HFF-Myc (cell line): ENCODE measurements around the gene C1orf226.

Source experiments
- DNase-seq: peaks from one replicate; pipeline ENCODE4 v3.0.0-alpha.2; 2011; ENCODE audit warnings: low read depth; ENCODE audit errors: extremely low read depth
- H3K4me3 ChIP-seq: replicated peaks from 2 replicates; pipeline ENCODE4 v1.5.1; 2011; ENCODE audit warnings: low read depth, mild to moderate bottlenecking, control low read depth, low read length
- TF ChIP-seq, protein P1 (sequence below): IDR thresholded peaks from 2 replicates; pipeline ENCODE4 v1.5.1; 2012; ENCODE audit warnings: mild to moderate bottlenecking, low read depth, low read length, control low read depth; ENCODE audit errors: missing control alignments

Gene C1orf226

DNA sequence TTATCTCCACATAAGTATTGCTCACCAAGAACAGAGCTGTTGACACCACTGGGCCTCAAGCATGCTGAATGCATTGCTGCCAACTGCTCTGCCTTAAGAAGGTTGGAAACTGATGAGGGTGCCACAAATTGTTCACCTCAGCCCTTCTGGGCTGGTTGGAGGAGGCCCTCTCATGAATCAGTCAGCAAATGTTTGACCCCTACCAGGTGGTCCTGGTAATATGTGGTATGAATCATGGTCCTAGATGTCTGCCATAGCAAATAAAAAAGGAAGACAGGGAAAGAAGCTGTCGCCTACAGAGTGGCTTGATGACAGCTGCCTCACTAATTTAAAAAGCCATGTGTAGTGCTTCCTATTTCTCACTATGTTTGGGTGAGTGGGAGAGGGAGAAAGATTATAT lies 17.0 kb upstream of the C1orf226 start:
- H3K4me3 ChIP-seq: no peak overlapping the region
- no peak for DNase-seq
- TF ChIP-seq, protein P1, sequence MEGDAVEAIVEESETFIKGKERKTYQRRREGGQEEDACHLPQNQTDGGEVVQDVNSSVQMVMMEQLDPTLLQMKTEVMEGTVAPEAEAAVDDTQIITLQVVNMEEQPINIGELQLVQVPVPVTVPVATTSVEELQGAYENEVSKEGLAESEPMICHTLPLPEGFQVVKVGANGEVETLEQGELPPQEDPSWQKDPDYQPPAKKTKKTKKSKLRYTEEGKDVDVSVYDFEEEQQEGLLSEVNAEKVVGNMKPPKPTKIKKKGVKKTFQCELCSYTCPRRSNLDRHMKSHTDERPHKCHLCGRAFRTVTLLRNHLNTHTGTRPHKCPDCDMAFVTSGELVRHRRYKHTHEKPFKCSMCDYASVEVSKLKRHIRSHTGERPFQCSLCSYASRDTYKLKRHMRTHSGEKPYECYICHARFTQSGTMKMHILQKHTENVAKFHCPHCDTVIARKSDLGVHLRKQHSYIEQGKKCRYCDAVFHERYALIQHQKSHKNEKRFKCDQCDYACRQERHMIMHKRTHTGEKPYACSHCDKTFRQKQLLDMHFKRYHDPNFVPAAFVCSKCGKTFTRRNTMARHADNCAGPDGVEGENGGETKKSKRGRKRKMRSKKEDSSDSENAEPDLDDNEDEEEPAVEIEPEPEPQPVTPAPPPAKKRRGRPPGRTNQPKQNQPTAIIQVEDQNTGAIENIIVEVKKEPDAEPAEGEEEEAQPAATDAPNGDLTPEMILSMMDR: no peak

DNA sequence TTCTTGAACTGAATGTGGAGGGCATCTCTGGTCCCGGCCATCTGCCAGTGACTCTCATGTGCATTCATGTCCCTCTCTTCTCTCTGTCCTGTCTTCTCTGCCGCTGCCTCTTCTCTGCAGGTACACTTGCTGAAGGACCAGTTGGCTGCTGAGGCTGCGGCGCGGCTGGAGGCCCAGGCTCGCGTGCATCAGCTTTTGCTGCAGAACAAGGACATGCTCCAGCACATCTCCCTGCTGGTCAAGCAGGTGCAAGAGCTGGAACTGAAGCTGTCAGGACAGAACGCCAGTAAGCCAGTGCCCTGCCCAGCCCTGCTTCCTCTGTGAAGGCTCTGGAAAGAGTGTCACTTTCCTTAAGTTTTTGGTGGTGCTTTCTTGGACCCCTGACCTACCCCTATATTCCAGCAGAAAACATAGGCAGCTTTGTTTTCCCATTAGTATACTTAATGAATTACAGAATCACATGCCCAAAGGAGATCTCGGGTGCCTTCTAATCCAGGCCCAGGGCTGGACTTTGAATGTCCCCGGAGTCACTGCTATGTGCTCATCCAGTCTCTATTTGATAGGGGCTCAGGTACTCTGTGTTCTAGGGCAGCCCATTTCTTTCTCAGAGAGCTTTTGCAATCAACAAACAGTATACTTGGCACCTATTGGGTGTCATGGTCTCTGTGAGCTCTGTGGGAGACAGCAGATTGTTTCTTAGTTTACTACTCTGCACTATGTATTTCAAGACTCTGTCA lies 16.1 kb upstream of the C1orf226 start:
- H3K4me3 ChIP-seq: no peak overlapping the region
- no peak for DNase-seq
- TF ChIP-seq, protein P1: no peak

DNA sequence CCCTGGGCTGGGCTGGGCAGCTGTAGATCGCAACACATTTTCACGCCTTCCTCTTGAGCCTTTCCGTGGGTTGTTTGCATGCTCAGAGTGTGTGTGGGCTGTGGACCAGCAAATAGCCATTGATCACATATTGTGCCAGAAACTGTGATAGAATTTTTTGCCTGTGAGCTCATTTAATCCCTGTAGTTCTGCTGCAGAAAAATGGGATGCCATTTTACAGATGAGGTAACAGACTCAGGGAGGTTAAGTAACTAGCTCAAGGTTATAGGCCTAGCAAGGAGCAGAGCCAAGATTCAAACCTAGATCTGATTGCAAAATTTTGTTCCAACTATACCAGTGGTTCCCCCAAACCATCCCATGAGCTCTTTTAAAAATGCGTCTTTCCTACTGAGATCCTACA lies 15.4 kb upstream of the C1orf226 start:
- TF ChIP-seq, protein P1: no peak

DNA sequence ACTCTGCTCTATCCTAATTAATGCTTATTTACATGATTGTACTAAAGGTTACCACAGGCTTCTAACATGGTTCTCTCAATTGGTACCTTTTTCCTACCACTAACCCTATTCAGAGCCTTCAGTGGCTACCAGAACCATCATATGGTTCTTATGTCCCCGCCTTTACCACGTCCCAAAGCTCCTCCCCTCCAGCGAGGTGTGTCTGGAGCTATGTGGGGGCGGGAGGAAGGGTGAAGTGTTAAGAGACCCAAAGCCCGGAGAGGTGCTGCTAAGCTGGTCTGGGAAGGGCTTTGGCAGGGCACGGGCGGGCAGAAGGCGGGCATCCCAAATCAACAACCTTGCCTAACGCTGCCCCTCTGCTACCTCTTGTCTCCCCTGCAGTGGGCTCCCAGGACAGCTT lies 14.9 kb upstream of the C1orf226 start:
- H3K4me3 ChIP-seq: peak overlapping the region; percentile 44

More for the DNA sequence above, 15.4 kb upstream of the C1orf226 start:
- no peak for DNase-seq
- H3K4me3 ChIP-seq: no peak overlapping the region

DNA sequence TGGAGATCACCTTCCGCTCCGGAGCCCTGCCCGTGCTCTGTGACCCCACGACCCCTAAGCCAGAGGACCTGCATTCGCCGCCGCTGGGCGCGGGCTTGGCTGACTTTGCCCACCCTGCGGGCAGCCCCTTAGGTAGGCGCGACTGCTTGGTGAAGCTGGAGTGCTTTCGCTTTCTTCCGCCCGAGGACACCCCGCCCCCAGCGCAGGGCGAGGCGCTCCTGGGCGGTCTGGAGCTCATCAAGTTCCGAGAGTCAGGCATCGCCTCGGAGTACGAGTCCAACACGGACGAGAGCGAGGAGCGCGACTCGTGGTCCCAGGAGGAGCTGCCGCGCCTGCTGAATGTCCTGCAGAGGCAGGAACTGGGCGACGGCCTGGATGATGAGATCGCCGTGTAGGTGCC lies 14.5 kb upstream of the C1orf226 start:
- peak overlapping the region; percentile 44 for H3K4me3 ChIP-seq
- DNase-seq: no peak
- TF ChIP-seq, protein P1: no peak

More for the DNA sequence above, 14.9 kb upstream of the C1orf226 start:
- TF ChIP-seq, protein P1: no peak
- DNase-seq: no peak

DNA sequence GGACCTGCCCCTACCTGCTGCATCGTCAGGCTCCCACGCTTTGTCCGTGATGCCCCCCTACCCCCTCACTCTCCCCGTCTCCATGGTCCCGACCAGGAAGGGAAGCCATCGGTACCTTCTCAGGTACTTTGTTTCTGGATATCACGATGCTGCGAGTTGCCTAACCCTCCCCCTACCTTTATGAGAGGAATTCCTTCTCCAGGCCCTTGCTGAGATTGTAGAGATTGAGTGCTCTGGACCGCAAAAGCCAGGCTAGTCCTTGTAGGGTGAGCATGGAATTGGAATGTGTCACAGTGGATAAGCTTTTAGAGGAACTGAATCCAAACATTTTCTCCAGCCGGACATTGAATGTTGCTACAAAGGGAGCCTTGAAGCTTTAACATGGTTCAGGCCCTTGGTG lies 13.8 kb upstream of the C1orf226 start:
- TF ChIP-seq, protein P1: no peak
- no peak overlapping the region for H3K4me3 ChIP-seq

DNA sequence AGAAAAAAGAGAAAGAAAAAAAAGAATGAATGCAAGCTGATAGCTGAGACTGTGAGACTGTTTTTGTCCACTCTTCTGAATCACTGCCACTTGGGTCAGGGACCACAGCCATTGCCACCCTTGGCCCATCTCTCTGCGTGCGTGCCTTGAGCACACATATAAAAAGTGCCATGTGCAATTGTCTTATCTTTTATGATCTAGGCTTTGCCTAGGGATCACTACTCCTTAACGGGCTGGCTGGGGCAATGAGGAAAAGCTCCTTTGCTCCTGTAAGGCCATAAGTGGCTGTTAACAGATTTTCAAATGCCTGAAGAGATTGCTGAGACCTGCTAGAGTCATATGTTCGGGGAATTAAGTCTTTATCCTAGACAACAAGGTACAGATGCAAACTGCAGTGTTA lies 13.1 kb upstream of the C1orf226 start:
- DNase-seq: no peak
- no peak overlapping the region for H3K4me3 ChIP-seq
- TF ChIP-seq, protein P1: no peak

More for the DNA sequence above, 13.8 kb upstream of the C1orf226 start:
- DNase-seq: no peak
